Endodermal cell (in vitro differentiated cells): ENCODE data around the gene SPAG16. TPM values are rescaled to one million over a fixed set of nuclear protein-coding genes. Genes with fewer than 3 reads are reported as not detected.
A peak's percentile ranks its signal among the peaks of the same experiment; 100 is the strongest.

Experiments used
- DNase-seq: peaks from one replicate; pipeline ENCODE4 v3.0.0-alpha.2; 2017
- H3K27ac ChIP-seq: 2 replicates; pipeline ENCODE4 v1.5.1; 2013; ENCODE audit warnings: mild to moderate bottlenecking, low read depth, low read length, moderate library complexity
- H3K27me3 ChIP-seq: 2 replicates; pipeline ENCODE4 v1.6.1; 2013; ENCODE audit warnings: mild to moderate bottlenecking, low read length, moderate library complexity; ENCODE audit not compliant: insufficient read depth, control insufficient read depth, poor library complexity, severe bottlenecking
- H3K36me3 ChIP-seq: 2 replicates; pipeline ENCODE4 v1.7.0; 2013; ENCODE audit warnings: mild to moderate bottlenecking, low read length, moderate library complexity; ENCODE audit not compliant: control insufficient read depth, insufficient read depth
- H3K4me1 ChIP-seq: one replicate; pipeline ENCODE4 v1.7.0; 2013; ENCODE audit warnings: low read length; ENCODE audit not compliant: control insufficient read depth, insufficient read depth
- H3K4me3 ChIP-seq: 2 replicates; pipeline ENCODE4 v1.5.1; 2013; ENCODE audit warnings: mild to moderate bottlenecking, low read length, moderate library complexity
- H3K9ac ChIP-seq: 2 replicates; pipeline ENCODE4 v1.6.1; 2013; ENCODE audit warnings: mild to moderate bottlenecking, low read length, moderate library complexity; ENCODE audit not compliant: poor library complexity, severe bottlenecking; ENCODE audit errors: extremely low read depth
- H3K9me3 ChIP-seq: 2 replicates; pipeline ENCODE4 v1.6.1; 2013; ENCODE audit warnings: mild to moderate bottlenecking, low read length, moderate library complexity; ENCODE audit not compliant: control insufficient read depth
- H3K27ac Mint-ChIP-seq: 2 replicates; pipeline ENCODE4 v1.8.0; 2020; ENCODE audit warnings: mixed read lengths
- H3K27me3 Mint-ChIP-seq: 2 replicates; pipeline ENCODE4 v1.8.0; 2021; ENCODE audit warnings: mild to moderate bottlenecking, mixed read lengths; ENCODE audit not compliant: insufficient read depth
- H3K36me3 Mint-ChIP-seq: 2 replicates; pipeline ENCODE4 v1.8.0; 2020; ENCODE audit warnings: low read depth, mixed read lengths
- H3K4me1 Mint-ChIP-seq: 2 replicates; pipeline ENCODE4 v1.8.0; 2020; ENCODE audit warnings: mixed read lengths
- H3K4me3 Mint-ChIP-seq: 2 replicates; pipeline ENCODE4 v1.8.0; 2020; ENCODE audit warnings: mild to moderate bottlenecking, moderate library complexity, mixed read lengths
- H3K9me3 Mint-ChIP-seq: 2 replicates; pipeline ENCODE4 v1.8.0; 2020; ENCODE audit warnings: mild to moderate bottlenecking, mixed read lengths
- CTCF ChIP-seq: fragments of 200-600 bp; sonication (generic); conservative IDR thresholded peaks from 2 replicates; pipeline ENCODE4 v1.5.0; 2021; ENCODE audit warnings: antibody characterized with exemption, mild to moderate bottlenecking
- WGBS, 2 experiments: methylation state at CpG; one replicate each; pipeline versions ENCODE4 v1.1.5 to v1.1.7; 2013; ENCODE audit warnings: missing lambda C conversion rate in 2 of 2, mixed read lengths in 1 of 2; ENCODE audit not compliant: insufficient coverage in 1 of 2, insufficient read length in 1 of 2; 5-methylcytosine and 5-hydroxymethylcytosine counted together
- total RNA-seq, 2 donors: library from RNA; stranded (reverse); fragmentation: NEBNext Ultra II Directional in 1 of 2; extraction: Animal tissue kit (Norgen Biotek cat#: 25700) in 1 of 2; gene quantifications; 2 replicates in 1 of 2; 3 replicates in 1 of 2; pipeline ENCODE4 v1.2.1, GENCODE V29; 2021

Gene SPAG16
- total RNA-seq, 2 donors from 2014 or later, result 27.8 to 38.2 TPM

GRCh38 chr2:213726101-213726500 lies 441.8 kb downstream of the SPAG16 start:
- no peaks in the 10 kb centered on the region for H3K27me3 Mint-ChIP-seq

GRCh38 chr2:213733893-213734292 lies 449.6 kb downstream of the SPAG16 start:
- Histone ChIP-seq H3K4me1 (no peaks in the 10 kb centered on the region), H3K27me3 (no peaks in the 10 kb centered on the region), H3K36me3 (no peaks in the 10 kb centered on the region), H3K4me3 (no peak overlapping the region), H3K9ac (no peak overlapping the region), H3K27ac (no peak overlapping the region), H3K9me3 (no peaks in the 10 kb centered on the region)
- Mint-ChIP-seq H3K27ac (no peak overlapping the region), H3K36me3 (no peaks in the 10 kb centered on the region), H3K27me3 (no peaks in the 10 kb centered on the region), H3K9me3 (peaks cover 10% of the 10 kb centered on the region), H3K4me3 (no peak overlapping the region), H3K4me1 (no peaks in the 10 kb centered on the region)
- no peak for DNase-seq
- WGBS, 2 experiments, result 84 to 100% methylated on average over 1 to 3 of the region's 3 CpGs
- no peak for TF ChIP-seq CTCF

More at GRCh38 chr2:213726101-213726500, 441.8 kb downstream of the SPAG16 start:
- no peak overlapping the region for H3K9ac ChIP-seq
- H3K4me3 Mint-ChIP-seq, result no peak overlapping the region
- 86 to 97% methylated on average over 1 of the region's 1 CpG for WGBS, 2 experiments
- H3K4me1 Mint-ChIP-seq, result peaks cover 15% of the 10 kb centered on the region
- H3K27me3 ChIP-seq, result no peaks in the 10 kb centered on the region
- no peak for DNase-seq
- H3K9me3 ChIP-seq, result no peaks in the 10 kb centered on the region
- no peaks in the 10 kb centered on the region for H3K36me3 ChIP-seq
- no peak overlapping the region for H3K4me3 ChIP-seq
- H3K4me1 ChIP-seq, result peaks cover 12% of the 10 kb centered on the region
- H3K9me3 Mint-ChIP-seq, result no peaks in the 10 kb centered on the region
- no peak overlapping the region for H3K27ac Mint-ChIP-seq
- H3K36me3 Mint-ChIP-seq, result no peaks in the 10 kb centered on the region
- peak; percentile 59 for TF ChIP-seq CTCF
- no peak overlapping the region for H3K27ac ChIP-seq

- H3K27me3 ChIP-seq, result no peaks in the 10 kb centered on the region
- Mint-ChIP-seq H3K36me3 (no peaks in the 10 kb centered on the region), H3K4me3 (no peak overlapping the region), H3K27me3 (no peaks in the 10 kb centered on the region), H3K9me3 (no peaks in the 10 kb centered on the region), H3K4me1 (no peaks in the 10 kb centered on the region), H3K27ac (no peak overlapping the region)
- H3K9ac ChIP-seq, result no peak overlapping the region
- DNase-seq, result no peak
- no peaks in the 10 kb centered on the region for H3K9me3 ChIP-seq
- TF ChIP-seq CTCF, result no peak
- H3K27ac ChIP-seq, result no peak overlapping the region
- WGBS, 2 experiments, result 86 to 87% methylated on average over 1 to 3 of the region's 3 CpGs
- no peaks in the 10 kb centered on the region for H3K4me1 ChIP-seq
- H3K36me3 ChIP-seq, result no peaks in the 10 kb centered on the region
- no peak overlapping the region for H3K4me3 ChIP-seq
These were observed 456.2 kb downstream of the SPAG16 start for GRCh38 chr2:213740453-213740852.
